GM12801 (cell line): Measurements from ENCODE around the gene DNAJB8.

Experiments used
- TF ChIP-seq, protein P1 (sequence below): IDR thresholded peaks from one replicate; pipeline ENCODE4 v1.5.1; 2011; ENCODE audit warnings: control low read depth; ENCODE audit not compliant: insufficient read length; ENCODE audit errors: extremely low read depth

Gene DNAJB8

DNA sequence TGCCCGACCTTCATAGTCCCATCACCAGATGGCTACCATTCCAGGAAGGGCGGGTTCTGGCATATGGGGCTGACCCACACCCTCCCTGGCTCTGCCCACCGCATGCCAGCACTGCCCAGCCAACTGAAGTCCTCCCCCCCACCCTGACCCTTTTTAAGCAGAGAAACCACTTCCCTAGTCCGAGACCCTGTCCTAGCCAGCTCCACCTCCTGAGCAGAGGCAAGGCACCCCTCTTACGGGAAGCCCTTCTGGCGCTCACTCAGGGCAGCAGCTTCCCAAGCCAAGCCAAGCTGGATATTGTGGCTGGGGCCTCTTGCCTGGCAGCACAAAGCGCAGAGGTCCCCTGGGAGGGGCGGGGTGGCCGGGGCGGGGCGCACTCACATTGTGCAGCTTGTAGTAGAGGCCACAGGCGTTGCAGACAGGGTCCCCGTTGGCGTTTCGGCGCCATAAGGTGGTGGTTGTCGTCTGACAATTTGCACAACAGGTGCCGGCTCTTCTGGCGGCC is 14.8 kb upstream of the DNAJB8 start:
- TF ChIP-seq, protein P1, sequence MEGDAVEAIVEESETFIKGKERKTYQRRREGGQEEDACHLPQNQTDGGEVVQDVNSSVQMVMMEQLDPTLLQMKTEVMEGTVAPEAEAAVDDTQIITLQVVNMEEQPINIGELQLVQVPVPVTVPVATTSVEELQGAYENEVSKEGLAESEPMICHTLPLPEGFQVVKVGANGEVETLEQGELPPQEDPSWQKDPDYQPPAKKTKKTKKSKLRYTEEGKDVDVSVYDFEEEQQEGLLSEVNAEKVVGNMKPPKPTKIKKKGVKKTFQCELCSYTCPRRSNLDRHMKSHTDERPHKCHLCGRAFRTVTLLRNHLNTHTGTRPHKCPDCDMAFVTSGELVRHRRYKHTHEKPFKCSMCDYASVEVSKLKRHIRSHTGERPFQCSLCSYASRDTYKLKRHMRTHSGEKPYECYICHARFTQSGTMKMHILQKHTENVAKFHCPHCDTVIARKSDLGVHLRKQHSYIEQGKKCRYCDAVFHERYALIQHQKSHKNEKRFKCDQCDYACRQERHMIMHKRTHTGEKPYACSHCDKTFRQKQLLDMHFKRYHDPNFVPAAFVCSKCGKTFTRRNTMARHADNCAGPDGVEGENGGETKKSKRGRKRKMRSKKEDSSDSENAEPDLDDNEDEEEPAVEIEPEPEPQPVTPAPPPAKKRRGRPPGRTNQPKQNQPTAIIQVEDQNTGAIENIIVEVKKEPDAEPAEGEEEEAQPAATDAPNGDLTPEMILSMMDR = no peak

DNA sequence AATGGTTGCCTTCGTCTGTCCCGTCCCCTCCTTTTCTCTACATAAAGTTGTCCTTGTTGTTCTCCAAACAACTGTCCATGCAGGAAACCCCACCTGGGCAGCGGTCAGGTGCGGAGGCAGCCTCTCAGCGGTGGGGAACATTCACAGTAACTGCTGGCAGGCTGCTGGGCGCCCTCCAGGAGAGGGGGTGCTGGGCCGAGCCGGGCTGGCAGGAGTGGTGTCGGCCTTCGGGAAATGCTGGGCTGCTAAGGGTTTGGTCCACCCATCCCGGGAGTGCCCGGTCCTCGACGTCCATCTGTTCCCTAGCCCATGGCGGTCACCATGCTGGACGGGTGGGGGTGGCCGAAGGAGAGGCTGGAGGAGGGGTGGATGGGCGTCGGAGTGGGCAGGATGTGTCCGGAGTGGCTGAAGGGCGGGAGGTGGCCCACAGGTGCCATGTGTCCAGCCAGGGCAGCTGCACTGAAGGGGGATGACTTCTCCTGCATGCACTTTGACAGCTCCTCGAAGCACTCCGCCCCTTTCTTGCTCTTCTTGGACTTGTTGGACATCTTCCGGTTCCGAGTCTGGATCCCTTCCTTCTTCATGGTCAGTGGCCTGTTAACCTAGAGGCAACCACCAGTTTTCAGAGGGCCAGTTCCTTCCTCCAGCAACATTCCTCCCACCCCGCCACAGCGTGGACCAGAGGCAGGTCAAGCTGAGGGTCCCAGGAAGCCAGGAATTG is 14.2 kb upstream of the DNAJB8 start:
- TF ChIP-seq, protein P1 = no peak

DNA sequence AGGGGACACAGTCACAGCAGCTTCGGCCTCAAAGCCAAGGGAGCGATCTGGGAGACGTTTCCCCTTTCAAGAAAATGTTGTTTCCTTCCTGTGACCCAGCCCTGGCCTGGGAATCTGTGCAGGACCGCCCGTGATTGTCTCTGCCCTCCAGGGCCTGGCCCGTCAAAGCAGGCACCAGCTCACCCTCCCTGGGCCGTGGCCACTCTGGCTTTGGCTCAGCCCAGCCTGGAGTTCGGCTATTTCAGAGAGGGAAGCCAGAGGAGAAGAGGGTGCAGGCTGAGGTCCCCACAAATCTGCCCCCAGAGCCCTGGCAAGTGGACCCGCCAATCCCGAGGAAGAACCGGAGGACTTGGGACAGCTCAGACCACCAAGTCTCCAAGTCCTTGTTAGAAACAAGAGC is 13.6 kb upstream of the DNAJB8 start:
- TF ChIP-seq, protein P1 = no peak

DNA sequence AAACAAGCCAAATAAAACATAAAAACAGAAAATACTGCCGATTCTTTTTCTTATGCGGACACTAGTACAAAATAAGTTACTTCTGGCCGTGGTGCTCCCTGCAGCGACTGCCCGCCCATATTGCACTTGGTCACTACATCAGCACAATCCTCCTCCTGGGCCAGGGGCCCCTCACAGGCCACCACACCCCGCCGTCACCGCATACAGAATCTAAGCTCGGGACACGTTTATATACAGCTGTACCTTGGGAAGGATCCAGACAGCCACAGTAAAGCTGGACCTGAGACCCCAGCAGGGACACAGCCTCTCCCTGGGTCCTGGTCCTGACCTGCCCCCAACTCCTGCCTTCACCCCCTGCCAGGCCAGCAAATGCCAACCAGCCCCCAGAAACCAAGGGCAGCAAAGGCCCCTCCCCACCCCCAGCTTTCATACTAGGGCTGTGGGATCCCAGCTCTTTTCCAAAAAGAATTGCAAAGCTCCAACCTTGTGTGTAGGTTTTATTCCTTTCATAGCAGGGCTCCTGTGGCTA is 12.9 kb upstream of the DNAJB8 start:
- TF ChIP-seq, protein P1 = no peak

DNA sequence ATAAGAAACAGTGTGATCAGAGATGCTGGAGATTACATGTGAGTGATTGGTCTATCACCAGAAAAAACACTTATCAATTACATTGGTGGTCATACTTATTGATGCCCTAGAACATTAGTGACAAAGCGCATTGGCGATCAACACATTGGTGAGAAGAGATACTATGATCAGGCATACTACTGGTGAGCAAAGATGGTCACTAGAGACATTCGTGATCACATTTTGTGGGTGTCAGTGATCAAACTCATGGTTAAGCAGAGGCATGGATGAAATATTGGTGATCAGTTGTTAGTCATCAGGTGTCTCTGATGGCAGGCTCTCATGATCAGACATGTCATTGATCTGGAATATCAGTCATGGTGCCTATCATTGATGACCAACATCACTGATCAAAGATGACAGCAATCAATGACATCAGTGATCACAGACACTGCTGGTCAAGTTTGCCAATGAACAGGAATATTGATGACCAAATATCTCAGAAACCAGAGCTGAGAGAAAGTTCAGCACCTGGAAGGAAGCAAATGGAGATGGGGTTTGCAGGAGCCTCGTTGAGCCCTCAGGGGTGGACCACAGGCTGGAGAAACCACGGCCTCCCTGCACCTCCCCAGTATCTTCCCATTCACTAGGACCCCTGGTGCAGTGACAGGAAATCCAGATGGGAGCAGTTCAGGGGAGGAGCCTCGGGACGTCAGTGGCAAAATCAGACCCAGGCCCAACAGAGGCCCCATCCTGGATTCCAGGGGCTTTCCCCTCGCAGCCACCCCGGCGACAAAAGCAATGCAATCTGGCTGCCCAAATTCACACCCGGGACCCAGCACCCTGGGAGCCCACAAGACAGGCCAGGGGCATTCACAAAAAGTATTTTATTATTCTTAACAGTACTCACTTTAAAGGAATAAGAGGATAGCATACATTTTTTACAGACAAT is 12.2 kb upstream of the DNAJB8 start:
- TF ChIP-seq, protein P1 = no peak

DNA sequence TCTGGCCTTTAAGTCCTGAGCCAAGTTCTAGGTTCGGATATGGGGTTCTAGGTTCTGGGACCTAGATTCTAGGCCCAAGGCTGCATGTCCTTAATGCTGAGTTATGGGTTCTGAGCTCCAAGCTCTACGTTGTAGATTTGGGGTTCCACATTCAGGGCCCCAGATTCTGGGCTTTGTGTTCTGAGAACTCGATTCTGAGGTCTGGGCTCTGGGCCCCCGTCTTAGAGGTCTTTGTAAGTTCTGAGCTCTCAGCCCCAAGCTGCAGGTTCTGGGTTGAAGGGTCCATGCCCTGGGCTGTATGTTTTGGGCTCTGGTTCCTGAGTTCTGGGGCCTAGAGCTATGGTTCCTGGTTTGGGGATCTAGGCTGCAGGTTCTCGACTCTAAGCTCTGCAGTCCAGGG is 10.0 kb upstream of the DNAJB8 start:
- TF ChIP-seq, protein P1 = no peak

DNA sequence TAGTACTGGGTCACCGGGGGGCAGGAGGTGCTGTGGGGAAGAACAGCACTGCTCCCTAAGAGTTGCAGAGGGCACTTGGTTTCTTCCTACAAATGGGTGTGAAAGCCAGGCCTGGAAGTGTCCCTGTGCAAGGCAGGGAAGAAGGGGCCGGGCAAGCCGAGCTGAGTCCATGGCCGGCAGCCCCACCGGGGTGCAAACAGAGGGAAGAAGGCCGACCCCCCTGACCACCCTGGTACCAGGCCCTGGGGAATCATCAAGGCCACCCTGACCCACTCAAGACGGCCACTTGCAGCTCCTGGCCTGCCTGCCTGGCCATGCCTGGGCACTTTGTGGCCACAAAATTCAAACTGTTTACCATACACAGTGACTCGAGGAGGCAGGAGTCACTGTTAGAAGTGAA is 8.7 kb upstream of the DNAJB8 start:
- TF ChIP-seq, protein P1 = no peak
